Neutrophil (primary cell): Measurements from ENCODE around the gene DSCAML1.

Experiments used
- H3K27ac ChIP-seq: fragments of 200-600 bp; sonication (generic); 2 replicates; pipeline ENCODE4 v1.5.1; 2016; ENCODE audit warnings: mild to moderate bottlenecking, moderate library complexity
- H3K27me3 ChIP-seq: fragments of 200-600 bp; sonication (generic); 2 replicates; pipeline ENCODE4 v1.6.0; 2016; ENCODE audit warnings: mild to moderate bottlenecking
- H3K36me3 ChIP-seq: fragments of 200-600 bp; sonication (generic); 2 replicates; pipeline ENCODE4 v1.5.1; 2017
- H3K4me1 ChIP-seq, 2 experiments: fragments of 200-600 bp in 1 of 2; sonication (generic) in 1 of 2; 1 replicate in 1 of 2; 2 replicates in 1 of 2; pipeline versions ENCODE4 v1.5.1 to v1.6.1; 2013 to 2016; ENCODE audit warnings: low read depth in 1 of 2, low read length in 1 of 2, mild to moderate bottlenecking in 1 of 2, moderate library complexity in 1 of 2; ENCODE audit not compliant: control insufficient read depth in 1 of 2, insufficient read depth in 1 of 2
- H3K4me3 ChIP-seq, 2 experiments: fragments of 200-600 bp in 1 of 2; sonication (generic) in 1 of 2; 1 replicate in 1 of 2; 2 replicates in 1 of 2; pipeline ENCODE4 v1.5.1; 2013 to 2016; ENCODE audit warnings: low read depth in 1 of 2, low read length in 1 of 2, mild to moderate bottlenecking in 1 of 2, moderate library complexity in 1 of 2
- H3K9me3 ChIP-seq: fragments of 200-600 bp; sonication (generic); 2 replicates; pipeline ENCODE4 v1.5.1; 2016
- CTCF ChIP-seq: fragments of 200-600 bp; sonication (generic); IDR thresholded peaks from 2 replicates; pipeline ENCODE4 v1.5.1; 2016; ENCODE audit warnings: antibody characterized with exemption

Gene DSCAML1

GRCh38 chr11:117629891-117630538, 167.0 kb downstream of the DSCAML1 start:
- no peak for TF ChIP-seq CTCF
- no peak overlapping the region for H3K27ac ChIP-seq
- H3K9me3 ChIP-seq = no peaks in the 10 kb centered on the region

GRCh38 chr11:117629146-117629545, 167.9 kb downstream of the DSCAML1 start:
- H3K4me3 ChIP-seq = no peak overlapping the region
- TF ChIP-seq CTCF = no peak
- no peaks in the 10 kb centered on the region for H3K27me3 ChIP-seq
- no peaks in the 10 kb centered on the region for H3K4me1 ChIP-seq
- no peaks in the 10 kb centered on the region for H3K36me3 ChIP-seq
- H3K9me3 ChIP-seq = no peaks in the 10 kb centered on the region
- no peak overlapping the region for H3K27ac ChIP-seq

More at GRCh38 chr11:117629891-117630538, 167.0 kb downstream of the DSCAML1 start:
- Histone ChIP-seq H3K4me1 (no peaks in the 10 kb centered on the region), H3K27me3 (no peaks in the 10 kb centered on the region), H3K36me3 (no peaks in the 10 kb centered on the region), H3K4me3 (no peak overlapping the region)

GRCh38 chr11:117627259-117627658, 169.8 kb downstream of the DSCAML1 start:
- no peak for TF ChIP-seq CTCF
- no peaks in the 10 kb centered on the region for H3K9me3 ChIP-seq
- H3K4me1 ChIP-seq = no peaks in the 10 kb centered on the region
- H3K27ac ChIP-seq = no peak overlapping the region
- H3K27me3 ChIP-seq = no peaks in the 10 kb centered on the region
- H3K36me3 ChIP-seq = no peaks in the 10 kb centered on the region
- H3K4me3 ChIP-seq = no peak overlapping the region

DNA sequence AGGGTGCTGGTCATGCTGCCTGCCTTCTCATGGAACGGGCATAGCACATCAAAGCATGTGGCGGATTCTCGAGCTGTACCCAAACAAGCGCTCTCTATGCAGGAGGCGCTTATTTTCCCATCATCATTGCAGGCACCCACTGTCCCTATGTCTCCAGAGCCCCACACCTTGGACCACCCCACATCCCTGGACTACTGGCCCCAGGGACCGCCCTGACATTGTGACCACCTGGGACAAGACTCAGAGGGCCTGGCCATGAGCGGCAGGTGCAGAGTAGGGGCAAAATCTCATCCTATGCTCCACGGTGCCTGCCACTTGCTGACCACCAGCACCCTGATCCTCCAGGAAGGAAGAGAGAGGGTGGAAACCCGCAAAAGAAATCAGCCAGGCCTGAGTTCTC, 170.4 kb downstream of the DSCAML1 start:
- H3K27ac ChIP-seq = no peak overlapping the region
- H3K27me3 ChIP-seq = no peaks in the 10 kb centered on the region
- H3K4me1 ChIP-seq = no peaks in the 10 kb centered on the region
- H3K36me3 ChIP-seq = no peaks in the 10 kb centered on the region
- no peak overlapping the region for H3K4me3 ChIP-seq
- TF ChIP-seq CTCF = no peak
- H3K9me3 ChIP-seq = no peaks in the 10 kb centered on the region

DNA sequence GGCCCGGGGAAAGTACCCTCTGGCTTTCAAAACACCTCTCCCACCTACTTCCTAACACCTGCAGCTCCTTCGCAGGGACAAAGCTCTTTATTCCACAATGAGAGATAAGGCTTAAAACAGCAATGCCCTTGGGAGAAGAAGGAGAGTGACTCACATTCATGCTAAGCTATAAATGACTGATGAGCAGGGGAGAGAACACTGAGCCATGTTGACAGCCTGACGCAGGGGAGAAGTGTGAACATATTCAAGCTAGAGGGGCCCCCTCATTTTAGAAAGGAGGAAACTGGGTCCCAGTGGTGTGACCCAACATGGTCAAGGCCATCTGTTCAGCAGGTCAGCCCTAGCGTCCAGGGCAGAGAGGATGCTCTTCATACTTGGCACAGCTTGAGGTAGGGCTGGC, 171.8 kb downstream of the DSCAML1 start:
- no peaks in the 10 kb centered on the region for H3K27me3 ChIP-seq
- H3K27ac ChIP-seq = no peak overlapping the region
- TF ChIP-seq CTCF = no peak
- no peaks in the 10 kb centered on the region for H3K36me3 ChIP-seq
- H3K4me3 ChIP-seq = no peak overlapping the region
- no peaks in the 10 kb centered on the region for H3K9me3 ChIP-seq
- H3K4me1 ChIP-seq = no peaks in the 10 kb centered on the region
